ENCODE data around the gene NCEH1. TPM values are rescaled to one million over a fixed set of nuclear protein-coding genes. Genes with fewer than 3 reads are reported as not detected.
"Not testable (repeated sequence)": the region's sequence is repeated elsewhere in the genome, so short reads cannot be mapped to it uniquely, and the experiment has no call there.

Gene NCEH1
- total RNA-seq, 2 donors from 2014 or later: 14.1 to 16.5 TPM

DNA sequence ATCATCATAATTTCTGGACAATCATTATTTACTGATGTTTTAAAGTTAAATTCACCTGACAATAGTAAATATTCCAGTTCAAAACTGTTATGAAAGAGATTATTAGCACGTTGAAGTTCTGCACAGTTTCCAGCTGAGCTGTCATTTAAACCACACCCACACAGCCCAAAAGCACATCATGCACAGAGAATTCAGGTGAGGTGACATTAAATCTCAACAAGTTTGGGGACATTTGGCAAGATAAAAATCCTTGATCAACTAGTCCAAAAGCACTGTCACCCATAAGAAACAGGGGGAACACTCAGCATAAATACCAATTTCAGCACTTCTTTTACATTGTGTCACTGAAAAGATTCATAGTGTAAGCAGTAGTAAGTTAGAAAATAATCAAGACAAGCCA lies 6.9 kb downstream of the NCEH1 start:
- H3K27me3 Mint-ChIP-seq (ENCODE audit: insufficient read depth): no peaks in the 10 kb centered on the region
- no peaks in the 10 kb centered on the region for H3K4me1 ChIP-seq (ENCODE audit: control insufficient read depth, insufficient read depth, low read length)
- peaks cover 10% of the 10 kb centered on the region for H3K4me1 Mint-ChIP-seq
- H3K9me3 ChIP-seq (ENCODE audit: control insufficient read depth, low read length): no peaks in the 10 kb centered on the region
- no peaks in the 10 kb centered on the region for H3K9me3 Mint-ChIP-seq
- H3K27me3 ChIP-seq (ENCODE audit: control insufficient read depth, insufficient read depth, low read length, poor library complexity, severe bottlenecking): no peaks in the 10 kb centered on the region
- H3K4me3 ChIP-seq (ENCODE audit: low read length): no peak overlapping the region
- no peak overlapping the region for H3K27ac ChIP-seq (ENCODE audit: low read depth, low read length)
- DNase-seq: no peak
- peaks cover 2% of the 10 kb centered on the region for H3K36me3 Mint-ChIP-seq (ENCODE audit: low read depth)
- 67 to 79% methylated on average over 1 of the region's 1 CpG for WGBS, 2 experiments (ENCODE audit: insufficient coverage in 1 of 2, insufficient read length in 1 of 2)
- TF ChIP-seq, protein P1, sequence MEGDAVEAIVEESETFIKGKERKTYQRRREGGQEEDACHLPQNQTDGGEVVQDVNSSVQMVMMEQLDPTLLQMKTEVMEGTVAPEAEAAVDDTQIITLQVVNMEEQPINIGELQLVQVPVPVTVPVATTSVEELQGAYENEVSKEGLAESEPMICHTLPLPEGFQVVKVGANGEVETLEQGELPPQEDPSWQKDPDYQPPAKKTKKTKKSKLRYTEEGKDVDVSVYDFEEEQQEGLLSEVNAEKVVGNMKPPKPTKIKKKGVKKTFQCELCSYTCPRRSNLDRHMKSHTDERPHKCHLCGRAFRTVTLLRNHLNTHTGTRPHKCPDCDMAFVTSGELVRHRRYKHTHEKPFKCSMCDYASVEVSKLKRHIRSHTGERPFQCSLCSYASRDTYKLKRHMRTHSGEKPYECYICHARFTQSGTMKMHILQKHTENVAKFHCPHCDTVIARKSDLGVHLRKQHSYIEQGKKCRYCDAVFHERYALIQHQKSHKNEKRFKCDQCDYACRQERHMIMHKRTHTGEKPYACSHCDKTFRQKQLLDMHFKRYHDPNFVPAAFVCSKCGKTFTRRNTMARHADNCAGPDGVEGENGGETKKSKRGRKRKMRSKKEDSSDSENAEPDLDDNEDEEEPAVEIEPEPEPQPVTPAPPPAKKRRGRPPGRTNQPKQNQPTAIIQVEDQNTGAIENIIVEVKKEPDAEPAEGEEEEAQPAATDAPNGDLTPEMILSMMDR (conservative IDR thresholded peaks at IDR 0.05): no peak
- no peak overlapping the region for H3K4me3 Mint-ChIP-seq
- no peak overlapping the region for H3K9ac ChIP-seq (ENCODE audit: extremely low read depth, low read length, poor library complexity, severe bottlenecking)
- H3K36me3 ChIP-seq (ENCODE audit: control insufficient read depth, insufficient read depth, low read length): no peaks in the 10 kb centered on the region
- no peak overlapping the region for H3K27ac Mint-ChIP-seq

DNA sequence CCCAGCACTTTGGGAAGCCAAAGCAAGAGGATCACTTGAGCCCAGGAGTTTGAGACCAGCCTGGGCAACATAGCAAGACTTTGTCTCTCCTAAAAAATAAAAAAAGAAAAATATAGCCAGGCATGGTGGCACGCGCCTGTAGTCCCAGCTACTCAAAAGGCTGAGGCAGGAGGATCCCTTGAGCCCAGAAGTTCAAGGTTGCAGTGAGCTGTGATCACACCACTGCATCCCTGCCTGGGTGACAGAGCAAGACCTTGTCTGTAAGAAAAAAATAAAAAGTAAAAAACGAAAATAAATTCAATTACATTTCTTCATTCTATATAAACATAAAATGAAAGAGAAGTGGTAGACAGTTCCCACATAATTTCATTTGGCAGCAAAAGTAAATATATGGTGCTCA lies 8.1 kb downstream of the NCEH1 start:
- DNase-seq; H3K36me3 ChIP-seq (ENCODE audit: control insufficient read depth, insufficient read depth, low read length); H3K9me3 ChIP-seq (ENCODE audit: control insufficient read depth, low read length); H3K4me3 Mint-ChIP-seq; H3K27me3 ChIP-seq (ENCODE audit: control insufficient read depth, insufficient read depth, low read length, poor library complexity, severe bottlenecking); H3K9me3 Mint-ChIP-seq; H3K27ac Mint-ChIP-seq; H3K36me3 Mint-ChIP-seq (ENCODE audit: low read depth); H3K4me3 ChIP-seq (ENCODE audit: low read length); H3K4me1 Mint-ChIP-seq; H3K27me3 Mint-ChIP-seq (ENCODE audit: insufficient read depth); H3K4me1 ChIP-seq (ENCODE audit: control insufficient read depth, insufficient read depth, low read length); H3K9ac ChIP-seq (ENCODE audit: extremely low read depth, low read length, poor library complexity, severe bottlenecking); H3K27ac ChIP-seq (ENCODE audit: low read depth, low read length): not testable (repeated sequence)
- 95 to 100% methylated on average over 2 to 3 of the region's 3 CpGs for WGBS, 2 experiments (ENCODE audit: insufficient coverage in 1 of 2, insufficient read length in 1 of 2)

DNA sequence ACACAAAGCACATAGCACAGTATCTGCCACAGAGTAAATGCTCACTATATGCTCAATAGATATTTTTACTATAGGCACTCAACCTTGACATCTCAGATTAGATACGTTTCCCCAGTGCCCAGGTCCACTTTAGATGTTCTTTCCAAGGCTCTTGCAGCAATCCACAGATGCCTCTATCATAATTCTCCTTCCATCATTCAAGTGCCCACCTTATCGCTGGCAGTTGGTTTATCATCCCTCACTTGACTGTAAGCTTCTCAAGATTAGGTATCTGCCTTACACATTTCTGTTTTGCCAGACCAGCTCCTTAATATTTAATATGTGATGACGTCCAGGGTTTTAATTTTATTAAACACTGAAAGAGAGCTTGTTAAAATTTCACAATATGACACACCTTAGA lies 8.6 kb downstream of the NCEH1 start:
- no peak for DNase-seq
- H3K36me3 ChIP-seq (ENCODE audit: control insufficient read depth, insufficient read depth, low read length): no peaks in the 10 kb centered on the region
- H3K27me3 ChIP-seq (ENCODE audit: control insufficient read depth, insufficient read depth, low read length, poor library complexity, severe bottlenecking): no peaks in the 10 kb centered on the region
- H3K4me1 ChIP-seq (ENCODE audit: control insufficient read depth, insufficient read depth, low read length): no peaks in the 10 kb centered on the region
- no peak overlapping the region for H3K27ac ChIP-seq (ENCODE audit: low read depth, low read length)
- no peaks in the 10 kb centered on the region for H3K9me3 ChIP-seq (ENCODE audit: control insufficient read depth, low read length)
- H3K4me3 Mint-ChIP-seq: no peak overlapping the region
- H3K27me3 Mint-ChIP-seq (ENCODE audit: insufficient read depth): no peaks in the 10 kb centered on the region
- no peaks in the 10 kb centered on the region for H3K9me3 Mint-ChIP-seq
- no peak overlapping the region for H3K4me3 ChIP-seq (ENCODE audit: low read length)
- 93 to 100% methylated on average over 2 to 3 of the region's 3 CpGs for WGBS, 2 experiments (ENCODE audit: insufficient coverage in 1 of 2, insufficient read length in 1 of 2)
- H3K27ac Mint-ChIP-seq: no peak overlapping the region
- TF ChIP-seq, protein P1 (conservative IDR thresholded peaks at IDR 0.05): no peak
- H3K4me1 Mint-ChIP-seq: peaks cover 3% of the 10 kb centered on the region
- H3K36me3 Mint-ChIP-seq (ENCODE audit: low read depth): no peaks in the 10 kb centered on the region
- no peak overlapping the region for H3K9ac ChIP-seq (ENCODE audit: extremely low read depth, low read length, poor library complexity, severe bottlenecking)

DNA sequence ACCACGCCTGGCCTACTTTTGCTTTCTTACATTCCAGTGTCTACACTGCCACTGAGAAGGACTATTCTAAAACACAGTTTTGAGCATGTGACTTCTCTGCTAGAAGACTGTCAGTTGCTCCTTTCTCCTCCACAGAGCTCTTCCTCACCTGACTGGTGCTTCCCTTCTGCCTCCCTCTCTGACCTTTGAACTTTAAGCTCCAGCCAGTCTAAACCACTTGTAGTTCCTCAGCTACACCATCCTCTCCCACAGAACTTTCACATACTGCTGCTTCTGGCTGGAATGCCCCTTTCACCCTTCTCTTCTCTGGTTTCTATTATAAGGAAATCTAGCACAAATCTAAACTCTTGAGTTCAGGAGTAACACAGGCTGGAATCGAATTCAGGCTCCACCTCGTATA lies 9.1 kb downstream of the NCEH1 start:
- 98% methylated on average over 3 of the region's 3 CpGs for WGBS, 2 experiments (ENCODE audit: insufficient coverage in 1 of 2, insufficient read length in 1 of 2)
- Mint-ChIP-seq H3K9me3 (no peaks in the 10 kb centered on the region), H3K27me3 (ENCODE audit: insufficient read depth) (no peaks in the 10 kb centered on the region), H3K4me3 (no peak overlapping the region), H3K4me1 (no peaks in the 10 kb centered on the region), H3K36me3 (ENCODE audit: low read depth) (no peaks in the 10 kb centered on the region), H3K27ac (no peak overlapping the region)
- Histone ChIP-seq H3K27me3 (ENCODE audit: control insufficient read depth, insufficient read depth, low read length, poor library complexity, severe bottlenecking) (no peaks in the 10 kb centered on the region), H3K27ac (ENCODE audit: low read depth, low read length) (no peak overlapping the region), H3K4me3 (ENCODE audit: low read length) (no peak overlapping the region), H3K36me3 (ENCODE audit: control insufficient read depth, insufficient read depth, low read length) (no peaks in the 10 kb centered on the region), H3K9me3 (ENCODE audit: control insufficient read depth, low read length) (no peaks in the 10 kb centered on the region), H3K9ac (ENCODE audit: extremely low read depth, low read length, poor library complexity, severe bottlenecking) (no peak overlapping the region), H3K4me1 (ENCODE audit: control insufficient read depth, insufficient read depth, low read length) (no peaks in the 10 kb centered on the region)
- DNase-seq: no peak
- TF ChIP-seq, protein P1 (conservative IDR thresholded peaks at IDR 0.05): no peak

All from endodermal cell (in vitro differentiated cells).